Gastroesophageal sphincter (tissue), 3 donors: ENCODE measurements around the gene GLI3.

Experiments
- CTCF ChIP-seq, 4 experiments: fragments of 200-600 bp in 2 of 4; fragments of 450-650 bp in 2 of 4; sonication (generic) in 1 of 4; IDR thresholded peaks; one replicate each; pipeline ENCODE4 v1.5.1; 2017 to 2019; ENCODE audit warnings: antibody characterized with exemption in 4 of 4, mild to moderate bottlenecking in 2 of 4, moderate library complexity in 2 of 4
- POLR2A ChIP-seq, 2 donors: fragments of 450-650 bp; IDR thresholded peaks; one replicate each; pipeline ENCODE4 v1.6.1; 2017; ENCODE audit warnings: antibody characterized with exemption in 2 of 2, mild to moderate bottlenecking in 2 of 2, moderate library complexity in 1 of 2

DNA sequence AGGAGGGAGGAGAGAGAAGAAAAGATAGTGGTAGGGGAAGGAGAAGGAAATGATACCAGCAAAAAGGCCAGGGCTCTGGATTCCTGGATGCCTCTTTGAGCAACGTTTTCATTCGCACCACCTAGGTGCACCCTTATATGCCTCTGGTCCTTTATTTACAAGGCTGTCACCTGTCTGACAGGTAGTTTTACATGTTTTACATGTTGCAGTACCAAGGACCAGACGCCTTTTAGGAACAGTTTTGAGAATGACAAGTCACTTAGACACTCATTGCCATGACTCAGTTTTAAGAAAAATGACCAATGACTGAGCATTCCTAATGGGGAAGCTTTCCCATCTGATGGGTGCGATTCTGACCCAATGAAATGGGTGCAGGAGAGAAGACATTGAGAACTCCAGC lies 119.8 kb downstream of the GLI3 start:
- no peak for TF ChIP-seq POLR2A (IDR thresholded peaks at IDR 0.05)
- TF ChIP-seq CTCF (IDR thresholded peaks at IDR 0.05), result no peak
